AG20443 (cell line): ENCODE results near the gene CMTR1.

Source experiments
- DNase-seq: peaks from one replicate; pipeline ENCODE4 v3.0.0; 2012; ENCODE audit warnings: low spot score, mixed read lengths

Gene CMTR1

DNA sequence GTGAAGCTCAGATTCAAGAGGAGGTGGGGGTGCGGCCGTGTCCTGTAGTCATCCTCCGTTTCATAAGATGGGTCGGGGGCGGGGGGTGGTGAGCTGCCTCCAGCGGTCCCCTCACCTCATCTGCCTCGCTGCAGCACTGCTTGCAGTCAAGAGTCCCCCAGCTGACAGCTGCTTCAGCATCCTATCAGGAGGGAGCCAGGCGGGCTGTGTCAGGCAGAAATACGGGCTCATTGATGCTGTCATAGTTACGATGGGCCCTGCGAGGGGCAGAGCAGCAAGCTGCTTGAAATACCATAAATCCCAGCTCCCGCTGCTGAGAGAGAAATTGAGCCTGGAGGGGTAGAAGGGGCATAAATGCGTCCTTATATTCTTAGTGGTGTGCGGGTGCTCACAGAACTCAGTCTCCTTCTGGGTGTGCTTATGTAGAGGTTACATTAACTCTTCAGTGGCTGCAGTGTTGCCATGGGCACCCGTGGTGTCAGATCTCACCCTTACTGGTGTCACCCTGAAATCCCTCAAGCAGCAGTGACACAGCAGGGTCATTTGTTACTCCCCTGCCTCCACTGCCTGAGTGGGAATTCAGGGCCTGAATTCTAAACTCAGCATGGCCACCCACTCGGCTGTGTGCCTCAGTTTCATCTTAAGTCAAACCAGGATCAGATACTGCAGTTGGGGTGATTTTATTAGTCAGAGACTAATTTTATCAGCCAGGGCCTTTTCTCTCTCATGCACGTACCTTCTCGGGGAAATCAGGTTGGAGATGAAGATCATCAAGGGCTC lies 44.8 kb downstream of the CMTR1 start:
- no peak for DNase-seq

DNA sequence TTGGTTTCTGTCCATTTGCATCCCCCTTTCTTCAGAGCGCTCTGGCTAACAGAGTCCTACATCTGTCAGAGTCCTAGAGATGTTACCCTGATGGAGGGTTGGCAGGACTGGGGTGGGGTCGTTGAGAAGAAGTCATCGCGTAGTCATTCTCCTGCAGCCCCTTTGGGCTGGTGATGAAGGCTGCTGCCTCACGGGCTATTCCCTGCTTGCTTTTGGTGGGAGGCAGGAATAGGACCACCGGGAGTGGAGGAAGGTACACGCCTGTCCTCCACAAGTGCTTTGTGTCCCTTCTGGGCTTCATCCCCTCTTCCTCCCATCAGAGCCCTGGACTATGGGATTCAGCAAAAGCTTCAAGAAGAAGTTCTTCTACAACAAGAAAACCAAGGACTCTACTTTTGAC lies 45.8 kb downstream of the CMTR1 start:
- no peak for DNase-seq

DNA sequence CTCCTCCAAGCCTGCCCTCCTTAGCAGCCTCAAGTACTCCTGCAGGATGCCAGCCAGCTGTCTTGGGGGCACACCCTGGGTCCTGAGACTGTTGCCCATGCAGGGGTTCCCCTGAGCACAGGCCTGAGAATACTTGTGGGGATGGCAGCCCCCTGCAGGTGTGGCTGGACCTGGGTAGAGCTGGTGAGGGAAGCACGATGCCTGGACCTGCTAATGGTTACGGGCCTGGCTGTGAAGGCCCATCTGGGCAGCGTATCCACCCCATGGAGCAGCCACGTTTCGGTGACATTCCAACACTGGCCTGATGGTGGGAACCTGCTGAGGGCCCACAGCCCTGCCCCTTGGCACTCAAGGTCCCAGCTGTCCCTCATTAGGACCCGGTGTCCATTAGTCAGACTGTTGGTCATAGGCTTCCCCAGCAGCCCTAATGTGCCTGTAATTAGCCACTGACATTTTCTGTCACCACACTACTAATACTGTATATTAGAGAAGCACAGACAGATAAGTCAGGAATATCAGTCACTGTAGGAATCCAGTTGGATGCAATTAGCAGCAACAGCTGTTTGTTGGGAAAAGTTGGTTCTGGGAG lies 46.3 kb downstream of the CMTR1 start:
- DNase-seq, result no peak

DNA sequence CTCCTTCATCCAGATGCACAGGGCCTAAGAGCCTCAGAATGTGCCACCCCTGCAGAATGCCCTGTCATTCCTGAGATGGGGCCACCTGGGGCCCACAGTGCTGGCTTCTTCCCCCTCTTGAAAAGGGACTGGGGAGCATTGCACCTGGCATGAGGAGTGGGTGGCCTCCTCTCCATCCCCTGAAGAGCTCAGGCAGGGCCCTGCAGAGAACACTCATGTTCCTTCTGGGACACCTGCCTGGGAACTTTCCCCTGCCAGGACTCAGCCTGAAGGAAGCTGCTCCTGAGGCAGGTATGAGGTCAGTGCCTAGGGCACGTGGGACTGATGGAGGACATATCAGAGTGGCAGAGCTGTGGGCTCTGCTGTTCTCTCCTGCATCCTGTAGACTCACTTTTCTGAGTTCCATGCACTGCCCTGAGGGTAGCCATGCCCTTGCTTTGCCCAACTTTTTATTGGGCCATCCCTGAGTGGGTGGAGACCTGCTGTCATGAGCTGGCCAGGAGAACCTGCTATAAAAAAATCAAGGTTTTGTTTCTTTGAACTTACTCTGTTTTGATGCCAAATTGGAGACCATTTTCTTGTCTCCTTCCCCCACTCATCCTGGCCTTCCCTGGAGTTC lies 47.2 kb downstream of the CMTR1 start:
- no peak for DNase-seq

DNA sequence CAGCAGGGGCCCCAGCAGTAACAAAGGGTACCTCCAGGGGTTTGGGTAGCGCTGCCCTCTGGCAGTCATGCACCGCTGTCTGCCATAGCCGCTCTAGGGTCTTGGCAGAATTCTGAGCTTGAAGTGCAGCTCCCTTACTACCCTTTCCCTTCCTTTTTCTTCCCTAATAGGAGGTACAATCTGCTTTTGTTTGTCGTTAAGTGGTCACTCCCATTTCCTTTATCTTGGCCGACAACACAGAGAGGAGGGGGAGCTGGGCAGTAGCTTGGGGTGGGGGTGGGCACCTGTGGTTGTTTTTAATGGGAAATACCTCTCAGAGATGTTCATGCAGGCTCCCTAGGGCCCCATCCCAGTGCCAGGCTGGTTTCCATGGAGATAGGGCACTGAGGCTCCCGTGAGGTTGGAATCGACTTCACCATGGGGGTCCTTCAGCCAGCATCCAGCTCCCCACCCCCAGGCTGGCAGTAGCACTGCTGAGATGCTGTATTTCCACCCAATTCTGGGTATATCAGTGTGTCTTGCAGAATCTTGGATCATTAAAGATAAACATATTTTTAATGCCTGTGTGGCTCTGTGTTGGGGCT lies 48.0 kb downstream of the CMTR1 start:
- DNase-seq, result no peak

DNA sequence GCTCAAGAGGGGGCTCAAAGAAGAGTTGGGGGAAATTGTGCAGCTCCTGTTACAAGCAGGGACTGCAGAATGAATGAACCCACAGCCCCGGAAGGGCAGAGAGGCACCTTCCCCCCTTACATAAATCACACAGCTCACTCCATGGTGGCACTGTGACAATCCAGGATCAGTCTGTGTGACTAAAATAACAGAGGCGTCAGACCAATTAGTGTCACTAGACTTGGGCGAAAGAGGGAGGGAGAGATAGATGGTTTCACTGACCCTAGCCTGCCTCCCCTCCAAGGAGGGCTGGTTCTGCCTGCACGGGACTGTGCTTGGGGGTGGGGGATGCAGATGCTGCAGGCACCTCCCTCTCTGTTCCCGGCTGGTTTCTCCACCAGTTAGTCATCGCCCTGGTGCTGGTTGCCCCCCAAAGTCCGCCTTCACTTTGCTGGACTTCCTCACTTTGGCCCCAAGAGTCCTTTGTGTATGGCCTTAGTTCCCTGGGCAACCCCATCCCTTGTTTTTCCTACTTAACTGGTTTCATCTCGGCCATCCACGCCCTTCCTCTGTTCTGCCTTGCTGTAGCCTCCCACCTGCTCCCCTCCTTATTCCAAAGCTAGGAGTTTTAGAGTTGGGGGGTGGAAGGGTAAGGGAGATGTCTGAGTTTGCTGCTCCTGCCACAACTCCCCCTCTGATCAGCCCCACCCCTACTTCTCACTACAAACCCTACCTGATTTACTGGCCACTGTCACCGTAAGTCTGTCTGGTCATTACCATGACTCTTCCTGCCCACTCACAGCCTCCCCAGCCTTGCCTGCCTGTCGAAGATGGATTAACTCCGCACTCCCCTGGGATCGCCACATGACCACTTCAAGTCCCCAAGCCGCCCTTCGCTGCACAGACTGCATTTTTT lies 48.9 kb downstream of the CMTR1 start:
- no peak for DNase-seq

DNA sequence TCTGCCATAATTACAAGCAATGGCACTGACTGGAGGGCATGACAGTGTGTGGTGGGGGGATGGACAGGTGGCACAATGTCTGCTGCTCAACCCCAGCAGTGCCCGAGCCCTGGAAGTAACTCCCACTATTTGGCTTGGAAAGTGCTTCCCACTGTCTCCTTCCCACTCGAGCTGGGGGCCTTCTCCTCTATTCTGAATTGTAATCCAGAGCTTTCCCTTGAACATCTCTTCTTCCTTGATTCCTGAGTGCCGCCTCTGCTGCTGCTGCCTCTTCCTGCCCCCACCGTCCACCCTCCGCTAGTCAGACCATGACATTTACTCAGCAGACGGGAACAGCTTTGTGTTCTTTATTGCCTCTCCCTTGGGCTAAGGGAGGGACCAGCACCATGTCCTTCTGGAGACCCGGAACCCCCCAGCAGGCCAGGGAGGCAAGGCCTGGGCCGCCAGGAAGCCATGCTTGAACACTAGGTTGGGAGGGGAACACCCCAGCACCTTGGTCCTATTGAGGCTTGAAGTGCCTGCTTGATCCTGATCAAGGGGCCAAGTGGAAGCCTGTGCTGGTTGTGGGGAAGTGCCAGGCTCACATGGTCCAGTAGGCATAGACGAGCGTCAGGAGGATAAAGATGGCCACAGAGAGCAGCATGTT lies 49.7 kb downstream of the CMTR1 start:
- no peak for DNase-seq

DNA sequence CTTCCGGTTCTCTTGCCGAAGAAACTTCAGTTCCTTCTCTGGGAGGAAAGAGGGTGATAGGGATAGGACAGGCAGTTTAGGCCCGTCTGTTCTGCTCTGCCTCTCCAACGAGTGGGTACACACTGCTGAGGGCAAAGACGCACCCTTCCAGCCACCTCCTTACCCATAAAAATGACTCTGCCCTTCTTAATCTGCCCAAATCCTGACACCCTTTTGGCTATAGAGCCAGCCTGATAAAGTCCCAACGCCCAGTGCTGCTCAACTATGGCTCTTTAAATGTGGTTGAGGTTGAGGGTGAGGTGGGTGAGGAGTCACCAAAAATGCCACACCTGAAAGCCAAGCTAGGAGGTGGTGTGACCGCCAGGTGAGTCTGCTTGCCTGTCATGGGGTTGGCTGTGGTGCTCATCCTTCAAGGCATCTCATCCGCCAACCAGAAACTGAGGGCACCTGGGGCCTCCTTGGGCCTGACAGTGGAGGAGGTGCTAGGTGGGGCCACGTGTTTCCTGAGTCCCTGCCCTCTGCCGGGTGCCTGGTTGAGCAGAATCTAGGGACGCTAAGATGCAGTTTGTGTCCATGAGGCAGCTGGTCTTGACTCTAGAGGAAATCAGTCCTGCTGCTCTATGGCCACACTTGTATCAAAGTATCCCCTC lies 50.4 kb downstream of the CMTR1 start:
- DNase-seq, result peak; percentile 9

DNA sequence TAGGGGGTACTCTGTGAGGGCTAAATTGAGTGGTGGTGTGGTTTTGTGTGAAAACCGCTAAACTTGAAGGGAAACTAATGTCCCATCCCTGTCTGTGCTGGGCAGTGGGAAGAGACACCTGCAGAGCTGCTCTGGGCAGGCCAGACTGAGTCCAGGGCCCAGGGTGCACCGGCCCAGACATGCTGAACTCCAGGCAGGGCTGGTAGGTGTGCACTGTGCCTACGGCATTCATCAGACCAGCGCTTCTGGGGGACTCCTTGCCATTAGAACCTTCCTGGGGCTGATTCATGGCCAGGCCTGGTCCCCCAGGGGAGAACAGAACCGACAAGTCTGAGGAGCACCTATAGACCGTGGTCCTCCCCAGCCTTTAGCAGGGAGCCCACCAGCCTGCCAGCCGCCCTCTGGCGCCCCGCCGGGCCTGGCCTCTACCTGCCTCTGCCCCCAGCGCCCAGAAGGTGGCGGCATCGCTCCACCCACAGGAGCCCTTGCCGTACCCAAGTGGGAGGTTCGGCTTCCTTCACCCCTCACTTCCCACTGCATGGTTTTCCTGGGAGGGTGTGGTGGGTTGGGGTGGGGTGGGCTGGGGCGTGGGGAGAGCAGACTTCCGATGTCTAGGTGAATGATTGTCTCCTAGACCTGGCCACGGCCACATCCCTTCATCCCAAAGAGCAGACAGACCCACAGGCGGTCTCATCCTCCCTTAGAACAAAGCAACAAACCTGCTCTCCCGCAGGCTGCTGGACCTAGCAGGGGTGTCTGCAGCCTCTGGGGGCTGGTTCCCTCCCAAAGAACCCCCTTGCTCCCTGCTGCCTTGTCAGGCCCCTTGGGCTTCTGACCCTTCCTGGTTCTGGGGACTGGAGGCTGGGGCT lies 51.1 kb downstream of the CMTR1 start:
- DNase-seq, result peak; percentile 85

DNA sequence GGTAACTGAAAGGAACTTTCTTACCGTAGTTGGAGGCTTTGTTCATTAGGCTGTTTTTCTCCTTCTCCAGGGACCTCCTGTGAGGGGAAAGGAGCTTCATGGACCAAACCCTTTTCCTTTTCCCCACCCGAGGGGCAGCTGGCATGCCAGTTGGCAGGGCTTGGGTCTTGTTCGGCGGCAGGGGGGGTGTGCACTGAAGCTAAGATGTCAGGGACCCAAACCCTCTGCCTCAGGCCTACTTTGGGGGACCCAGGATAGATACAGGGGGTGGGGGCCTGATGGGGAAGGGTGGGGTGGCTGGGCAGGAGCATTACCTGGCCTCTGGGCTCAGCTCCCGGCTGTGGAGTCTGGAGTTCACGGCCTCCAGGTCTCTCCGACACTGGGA lies 51.8 kb downstream of the CMTR1 start:
- no peak for DNase-seq

DNA sequence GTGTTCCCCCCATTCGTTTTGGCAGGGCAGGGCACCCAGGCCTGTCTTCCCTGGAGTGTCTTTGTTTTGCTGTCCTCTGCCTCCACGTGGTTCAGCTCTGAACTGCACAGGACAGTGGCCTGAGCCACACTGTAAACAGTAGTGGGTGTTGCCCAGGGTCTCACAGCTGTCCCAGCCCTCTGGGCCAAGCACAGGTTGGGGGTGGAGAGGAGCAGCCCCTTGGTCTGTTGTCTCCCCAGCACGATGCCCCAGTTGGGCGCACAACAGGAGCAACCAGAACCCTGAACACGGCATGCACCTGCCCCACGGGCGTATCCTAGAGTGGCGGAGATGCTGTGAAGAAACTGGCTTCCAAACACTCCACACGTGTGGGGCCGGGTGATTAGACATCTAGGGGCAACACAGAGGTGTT lies 52.3 kb downstream of the CMTR1 start:
- no peak for DNase-seq

DNA sequence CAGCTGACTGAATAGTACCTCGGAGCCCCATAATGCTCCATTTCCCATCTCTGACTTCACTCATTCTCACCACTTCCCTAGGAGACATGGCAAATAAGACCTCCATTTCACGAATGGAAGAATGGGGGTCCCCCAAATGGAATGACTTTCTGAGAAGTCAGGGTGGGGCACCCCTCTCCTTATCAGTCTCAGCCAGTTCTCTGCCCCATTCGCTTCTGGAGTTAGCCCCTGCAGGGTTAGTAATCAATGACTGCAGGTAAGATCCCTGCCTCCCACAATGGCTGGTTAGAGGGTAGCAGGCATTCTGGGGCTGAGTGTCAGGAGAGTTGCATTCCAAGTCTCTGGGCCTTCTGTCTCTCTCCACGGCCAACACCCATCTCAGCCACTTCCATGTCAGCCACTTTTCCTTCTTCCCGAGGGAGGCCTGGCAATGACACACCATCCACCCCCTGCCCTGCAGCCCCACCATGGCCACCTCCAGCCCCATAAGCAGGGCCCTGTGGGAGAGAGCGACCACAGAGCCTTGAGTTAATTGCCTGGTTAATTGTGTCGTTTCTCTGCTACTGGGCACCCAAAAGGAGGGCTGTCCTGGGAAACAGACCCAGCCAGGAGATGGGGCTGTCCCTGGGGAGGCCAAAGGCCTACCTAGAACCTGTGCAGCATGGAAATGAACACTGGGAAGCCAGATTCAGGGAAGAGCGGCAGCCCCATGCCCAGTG lies 53.3 kb downstream of the CMTR1 start:
- DNase-seq, result no peak

DNA sequence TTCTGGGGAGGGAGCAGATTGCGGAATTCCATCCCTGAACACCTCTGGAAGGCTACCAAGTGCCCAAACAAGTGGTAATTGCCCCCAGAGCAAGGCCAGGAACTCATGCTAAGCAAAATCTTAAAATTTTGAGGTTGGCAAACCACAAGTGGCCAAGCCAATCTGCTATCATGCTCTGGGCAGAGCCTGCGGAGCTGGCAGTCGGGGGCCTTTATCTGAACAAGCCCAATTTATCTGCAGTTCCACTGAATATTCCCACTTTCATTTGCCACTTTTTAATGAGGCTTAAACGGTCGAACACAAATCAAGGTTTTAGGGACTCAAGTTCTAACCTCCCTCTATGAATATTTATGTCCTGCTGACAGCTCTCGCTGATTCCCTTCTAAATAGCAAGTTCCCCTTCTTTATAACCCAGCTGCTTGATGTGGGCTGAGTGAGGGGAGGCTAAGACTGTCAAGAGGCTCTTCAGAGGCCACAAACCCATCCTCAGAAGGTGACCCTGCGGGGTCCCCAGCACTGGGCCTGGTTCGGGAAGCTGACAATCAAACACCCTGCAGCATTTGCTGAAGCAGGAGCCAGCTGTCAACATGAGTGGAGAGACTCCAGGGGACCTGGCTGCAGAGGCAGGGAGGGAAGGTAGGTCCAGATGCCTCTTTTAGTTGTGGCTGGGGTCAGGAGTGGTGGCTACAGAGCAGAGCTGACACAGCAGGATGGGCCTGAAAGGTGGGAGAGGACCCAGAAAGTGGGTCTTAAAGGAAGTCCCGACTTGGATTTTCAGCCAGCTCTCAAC lies 54.8 kb downstream of the CMTR1 start:
- DNase-seq, result no peak

DNA sequence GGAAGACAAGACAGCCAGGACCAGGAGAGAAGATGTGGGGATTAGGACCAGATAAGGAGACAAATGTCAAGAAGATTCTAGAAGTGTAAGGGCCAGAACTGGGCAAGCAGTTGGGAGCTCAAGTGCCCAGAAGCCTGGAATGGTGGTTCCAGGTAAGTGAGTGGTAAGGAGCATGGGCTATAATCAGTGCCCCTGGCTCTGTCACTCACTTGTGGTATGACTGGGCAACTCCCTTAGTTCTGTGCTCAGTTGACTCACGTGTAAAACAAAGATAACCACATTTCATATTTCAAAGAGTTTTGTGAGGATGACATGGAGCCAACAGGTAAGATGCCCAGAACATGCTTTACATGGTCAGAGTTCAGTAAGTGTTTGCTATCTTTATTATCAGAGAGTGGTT lies 55.5 kb downstream of the CMTR1 start:
- DNase-seq, result no peak

DNA sequence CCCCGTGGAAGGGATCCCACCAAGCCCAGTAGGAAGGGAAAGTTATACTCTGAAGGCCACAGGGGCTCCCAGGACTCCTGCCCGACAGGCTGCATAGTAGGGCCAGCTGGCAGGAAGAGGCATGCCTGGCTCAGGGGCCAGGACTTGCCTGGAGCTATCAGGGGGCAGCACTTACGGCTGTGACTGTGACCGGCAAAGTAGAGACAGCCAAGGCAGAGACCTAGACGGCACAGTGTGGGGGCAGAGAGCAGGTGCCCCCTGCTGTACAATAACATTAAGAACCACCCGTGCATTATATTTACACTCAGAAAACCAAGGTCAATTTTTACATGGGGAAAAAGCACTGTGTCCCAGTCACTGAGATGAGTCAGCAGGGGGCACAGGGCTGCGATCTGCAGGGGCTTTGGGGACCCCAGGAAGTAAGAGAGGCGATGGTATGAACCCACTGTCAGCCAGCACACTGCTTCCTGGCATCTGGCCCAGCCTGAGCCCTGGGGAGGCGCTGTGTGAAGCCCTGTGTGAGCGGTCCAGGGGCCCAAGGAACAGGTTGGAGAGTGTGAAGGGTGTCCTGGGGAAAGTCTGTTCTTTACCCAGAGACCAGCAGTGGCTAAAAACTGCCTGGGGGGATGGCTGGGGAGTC lies 56.8 kb downstream of the CMTR1 start:
- no peak for DNase-seq

DNA sequence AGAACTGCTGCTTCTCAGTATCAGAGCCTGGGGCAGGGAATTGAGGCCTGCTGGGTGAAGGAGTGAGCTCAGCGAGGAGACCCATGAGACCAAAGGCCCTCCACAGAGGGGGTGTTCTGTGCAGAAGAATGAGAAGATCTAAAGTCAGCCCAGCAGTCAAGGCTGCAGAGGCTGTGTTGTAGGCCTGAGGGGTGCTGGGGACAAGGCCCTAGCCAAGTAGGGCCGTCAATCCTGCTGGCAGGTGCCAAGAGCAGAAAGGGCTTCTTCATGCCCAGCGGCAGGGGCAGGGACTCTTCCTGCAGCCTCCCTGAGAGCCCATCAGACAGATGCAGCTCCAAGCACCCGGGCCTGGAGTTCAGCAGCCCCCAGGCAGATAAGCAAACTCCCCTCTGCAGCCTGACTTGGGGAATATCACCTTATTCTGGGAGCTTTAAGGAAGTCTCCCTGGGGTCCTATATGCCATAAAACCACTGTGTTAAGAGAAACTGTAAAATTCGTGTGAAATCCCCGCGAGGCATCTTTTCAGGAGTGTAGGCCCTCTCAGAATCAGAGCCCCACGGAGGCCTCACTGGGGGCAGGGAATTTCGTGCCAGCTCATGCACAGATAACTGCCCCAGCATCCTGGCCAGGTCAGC lies 57.6 kb downstream of the CMTR1 start:
- no peak for DNase-seq

DNA sequence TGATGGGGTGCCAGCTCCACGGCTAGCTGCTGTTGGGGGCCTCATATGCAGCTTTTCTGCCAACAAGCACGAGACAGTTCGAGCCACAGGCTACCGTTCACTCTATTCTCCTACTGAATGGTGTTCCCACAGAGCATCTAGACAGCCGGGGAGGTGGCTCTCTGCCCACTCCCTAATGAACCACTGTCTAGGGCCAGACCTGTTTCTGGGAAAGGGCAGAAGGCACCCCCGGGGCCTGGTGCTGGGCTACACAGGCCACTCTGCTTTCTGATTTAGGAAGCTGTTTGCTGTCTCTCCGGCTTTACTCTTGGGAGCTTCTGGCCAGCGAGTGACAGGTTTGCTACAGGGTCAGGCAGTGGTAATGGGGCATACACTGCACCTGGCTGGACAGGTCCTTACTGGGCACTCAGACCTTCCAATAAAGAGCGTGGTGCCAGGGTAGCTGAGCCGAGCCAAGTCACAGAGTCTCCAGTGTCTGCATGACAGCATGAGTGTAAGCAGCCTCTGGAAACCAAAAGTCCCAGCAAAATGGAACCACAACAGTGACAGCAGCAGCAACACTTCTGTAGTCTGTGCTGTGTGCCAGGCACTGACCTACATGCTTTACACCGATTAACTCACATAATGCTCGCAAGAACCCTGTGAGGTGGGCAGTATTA lies 58.3 kb downstream of the CMTR1 start:
- DNase-seq, result no peak
